ENCODE results near the gene PUS7. TPM values are rescaled to one million over a fixed set of nuclear protein-coding genes. Genes with fewer than 3 reads are reported as not detected.

PUS7 gene
- total RNA-seq, 1 experiment from 2014 or later: 30.7 TPM

DNA sequence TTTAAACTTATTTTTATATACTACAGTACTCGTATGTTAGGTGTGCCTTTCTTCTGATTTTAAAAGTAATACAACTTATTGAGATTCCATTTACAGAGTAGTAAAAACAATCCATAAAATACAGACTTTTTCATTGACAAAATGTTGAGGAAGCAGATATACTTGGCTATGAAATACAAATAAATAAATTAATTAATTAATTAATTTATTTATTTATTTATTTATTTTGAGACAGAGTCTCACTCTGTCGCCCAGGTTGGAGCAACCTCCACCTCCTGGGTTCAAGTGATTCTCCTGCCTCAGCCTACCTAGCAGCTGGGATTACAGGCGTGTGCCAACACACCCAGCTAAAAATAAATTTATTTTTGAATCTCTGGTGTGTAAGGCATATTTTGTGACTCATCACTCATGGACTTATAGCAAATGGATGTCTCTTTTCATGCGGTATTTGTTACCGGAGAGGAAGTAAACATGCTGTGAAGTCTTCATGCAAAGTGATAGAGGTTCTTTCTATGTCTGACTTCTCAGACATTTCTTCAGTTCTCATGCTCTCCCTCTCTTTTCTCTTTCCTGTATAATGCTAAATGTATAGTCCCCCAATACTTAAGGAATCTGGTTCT lies 113.2 kb downstream of the PUS7 start:
- intact Hi-C loops (cut with micrococcal nuclease; ENCODE audit: unreplicated experiment): no loop called here
- no peak for DNase-seq (ENCODE audit: low read depth, low spot score)
- Histone ChIP-seq H3K27me3 (ENCODE audit: control insufficient read depth, insufficient read depth, low read length) (no peaks in the 10 kb centered on the region), H3K9me3 (ENCODE audit: control insufficient read depth, insufficient read depth, low read depth, low read length) (no peaks in the 10 kb centered on the region), H3K36me3 (ENCODE audit: control insufficient read depth, insufficient read depth, low read length) (no peaks in the 10 kb centered on the region), H3K27ac (ENCODE audit: low read length) (no peak overlapping the region), H3K4me1 (ENCODE audit: control insufficient read depth, insufficient read depth, low read length) (no peaks in the 10 kb centered on the region; the same call in 1 of the 2 replicates), H3K4me3 (ENCODE audit: low read depth in 2 of 2, low read length in 2 of 2) (no peak overlapping the region)
- TF ChIP-seq POLR2AphosphoS5 (IDR thresholded peaks at IDR 0.05; ENCODE audit: low read depth, low read length): no peak
- TF ChIP-seq, protein P1, sequence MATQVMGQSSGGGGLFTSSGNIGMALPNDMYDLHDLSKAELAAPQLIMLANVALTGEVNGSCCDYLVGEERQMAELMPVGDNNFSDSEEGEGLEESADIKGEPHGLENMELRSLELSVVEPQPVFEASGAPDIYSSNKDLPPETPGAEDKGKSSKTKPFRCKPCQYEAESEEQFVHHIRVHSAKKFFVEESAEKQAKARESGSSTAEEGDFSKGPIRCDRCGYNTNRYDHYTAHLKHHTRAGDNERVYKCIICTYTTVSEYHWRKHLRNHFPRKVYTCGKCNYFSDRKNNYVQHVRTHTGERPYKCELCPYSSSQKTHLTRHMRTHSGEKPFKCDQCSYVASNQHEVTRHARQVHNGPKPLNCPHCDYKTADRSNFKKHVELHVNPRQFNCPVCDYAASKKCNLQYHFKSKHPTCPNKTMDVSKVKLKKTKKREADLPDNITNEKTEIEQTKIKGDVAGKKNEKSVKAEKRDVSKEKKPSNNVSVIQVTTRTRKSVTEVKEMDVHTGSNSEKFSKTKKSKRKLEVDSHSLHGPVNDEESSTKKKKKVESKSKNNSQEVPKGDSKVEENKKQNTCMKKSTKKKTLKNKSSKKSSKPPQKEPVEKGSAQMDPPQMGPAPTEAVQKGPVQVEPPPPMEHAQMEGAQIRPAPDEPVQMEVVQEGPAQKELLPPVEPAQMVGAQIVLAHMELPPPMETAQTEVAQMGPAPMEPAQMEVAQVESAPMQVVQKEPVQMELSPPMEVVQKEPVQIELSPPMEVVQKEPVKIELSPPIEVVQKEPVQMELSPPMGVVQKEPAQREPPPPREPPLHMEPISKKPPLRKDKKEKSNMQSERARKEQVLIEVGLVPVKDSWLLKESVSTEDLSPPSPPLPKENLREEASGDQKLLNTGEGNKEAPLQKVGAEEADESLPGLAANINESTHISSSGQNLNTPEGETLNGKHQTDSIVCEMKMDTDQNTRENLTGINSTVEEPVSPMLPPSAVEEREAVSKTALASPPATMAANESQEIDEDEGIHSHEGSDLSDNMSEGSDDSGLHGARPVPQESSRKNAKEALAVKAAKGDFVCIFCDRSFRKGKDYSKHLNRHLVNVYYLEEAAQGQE (IDR thresholded peaks at IDR 0.05; ENCODE audit: insufficient read depth in 1 of 2, low read depth in 2 of 2, low read length in 1 of 2): no peak
- TF ChIP-seq, protein P2, sequence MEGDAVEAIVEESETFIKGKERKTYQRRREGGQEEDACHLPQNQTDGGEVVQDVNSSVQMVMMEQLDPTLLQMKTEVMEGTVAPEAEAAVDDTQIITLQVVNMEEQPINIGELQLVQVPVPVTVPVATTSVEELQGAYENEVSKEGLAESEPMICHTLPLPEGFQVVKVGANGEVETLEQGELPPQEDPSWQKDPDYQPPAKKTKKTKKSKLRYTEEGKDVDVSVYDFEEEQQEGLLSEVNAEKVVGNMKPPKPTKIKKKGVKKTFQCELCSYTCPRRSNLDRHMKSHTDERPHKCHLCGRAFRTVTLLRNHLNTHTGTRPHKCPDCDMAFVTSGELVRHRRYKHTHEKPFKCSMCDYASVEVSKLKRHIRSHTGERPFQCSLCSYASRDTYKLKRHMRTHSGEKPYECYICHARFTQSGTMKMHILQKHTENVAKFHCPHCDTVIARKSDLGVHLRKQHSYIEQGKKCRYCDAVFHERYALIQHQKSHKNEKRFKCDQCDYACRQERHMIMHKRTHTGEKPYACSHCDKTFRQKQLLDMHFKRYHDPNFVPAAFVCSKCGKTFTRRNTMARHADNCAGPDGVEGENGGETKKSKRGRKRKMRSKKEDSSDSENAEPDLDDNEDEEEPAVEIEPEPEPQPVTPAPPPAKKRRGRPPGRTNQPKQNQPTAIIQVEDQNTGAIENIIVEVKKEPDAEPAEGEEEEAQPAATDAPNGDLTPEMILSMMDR (IDR thresholded peaks at IDR 0.05): no peak
- no peak for TF ChIP-seq SIN3A (IDR thresholded peaks at IDR 0.05; ENCODE audit: borderline replicate concordance, insufficient read depth, low read depth, low read length)
- TF ChIP-seq TCF7L2 (IDR thresholded peaks at IDR 0.05; ENCODE audit: low read depth, low read length): no peak
- in situ Hi-C loops (cut with HindIII; ENCODE audit: low pct_unique_long_range_greater_than_20kb, low sequenced_read_pairs): no loop called here
- no peak for ATAC-seq
- ChIA-PET POLR2A (interaction anchor here (0.5 to 0.6 kb wide), 2 partner anchors 116 to 440 kb away, joined by 3 to 5 read pairs; no protein-coding TSS in a partner anchor), CTCF (no interaction called here)
- BruUV-seq (replicated peaks): no TSS peak

Other genes with a start within 250 kb of the PUS7 start
- 58.2 TPM for gene SRPK2, start 133.3 kb downstream of the PUS7 start, total RNA-seq (2021; ENCODE audit: unreplicated experiment)
- gene RINT1, start 9.9 kb upstream of the PUS7 start, total RNA-seq (2021; ENCODE audit: unreplicated experiment): 18.1 TPM
- not detected for gene EFCAB10, start 59.2 kb upstream of the PUS7 start, total RNA-seq (2021; ENCODE audit: unreplicated experiment)